ENCODE measurements around the gene ABHD17B.
"Not testable (repeated sequence)": the region's sequence is repeated elsewhere in the genome, so short reads cannot be mapped to it uniquely, and the experiment has no call there.

ABHD17B gene

DNA sequence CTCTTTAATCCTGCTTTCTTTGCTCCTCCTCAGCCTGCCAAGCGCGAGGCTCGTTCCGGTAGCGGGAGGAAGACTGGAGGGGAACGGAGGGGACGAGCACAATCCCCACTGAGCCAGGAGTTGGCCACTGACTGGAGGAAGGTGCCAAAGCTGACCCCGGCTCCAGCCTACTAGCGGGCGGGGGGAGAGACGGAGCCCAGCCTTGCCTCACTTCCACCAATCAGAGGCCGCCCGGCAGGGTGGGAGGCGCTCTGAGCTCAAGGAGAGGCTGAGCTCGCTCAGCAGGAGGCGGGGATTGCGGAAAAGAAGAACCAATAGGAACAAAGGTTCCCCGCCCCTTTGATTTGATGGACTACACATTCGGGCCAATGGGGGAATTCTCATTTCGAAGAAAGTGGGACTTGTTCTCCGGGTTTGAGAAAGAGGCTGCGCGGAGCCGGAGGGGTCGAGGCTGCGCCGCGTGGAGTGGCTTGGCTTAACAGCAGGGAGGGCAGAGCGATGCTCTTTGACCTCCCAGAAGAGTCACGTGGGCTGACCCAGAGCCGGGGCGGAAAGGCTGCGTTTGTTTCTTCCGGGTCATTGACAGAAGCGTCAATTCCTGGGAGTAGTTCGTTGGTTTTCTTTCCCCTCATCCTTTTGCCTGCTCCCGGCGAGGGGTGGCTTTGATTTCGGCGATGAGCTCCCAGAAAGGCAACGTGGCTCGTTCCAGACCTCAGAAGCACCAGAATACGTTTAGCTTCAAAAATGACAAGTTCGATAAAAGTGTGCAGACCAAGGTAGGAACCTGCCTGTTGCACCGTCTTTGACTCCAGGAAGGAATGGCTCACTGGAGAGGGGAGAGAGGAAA lies at the start of gene ABHD17B, which contains the start of gene C9orf85:
TSS of gene ABHD17B (minus strand) at position 133 of the 847 bp plus-strand sequence. CDS start 36,113 bp downstream, outside the sequence.
TSS of gene C9orf85 (plus strand) at position 579 of the 847 bp plus-strand sequence. CDS start at position 675, 96 bp downstream.
- DNase-seq: peak; percentile 96

DNA sequence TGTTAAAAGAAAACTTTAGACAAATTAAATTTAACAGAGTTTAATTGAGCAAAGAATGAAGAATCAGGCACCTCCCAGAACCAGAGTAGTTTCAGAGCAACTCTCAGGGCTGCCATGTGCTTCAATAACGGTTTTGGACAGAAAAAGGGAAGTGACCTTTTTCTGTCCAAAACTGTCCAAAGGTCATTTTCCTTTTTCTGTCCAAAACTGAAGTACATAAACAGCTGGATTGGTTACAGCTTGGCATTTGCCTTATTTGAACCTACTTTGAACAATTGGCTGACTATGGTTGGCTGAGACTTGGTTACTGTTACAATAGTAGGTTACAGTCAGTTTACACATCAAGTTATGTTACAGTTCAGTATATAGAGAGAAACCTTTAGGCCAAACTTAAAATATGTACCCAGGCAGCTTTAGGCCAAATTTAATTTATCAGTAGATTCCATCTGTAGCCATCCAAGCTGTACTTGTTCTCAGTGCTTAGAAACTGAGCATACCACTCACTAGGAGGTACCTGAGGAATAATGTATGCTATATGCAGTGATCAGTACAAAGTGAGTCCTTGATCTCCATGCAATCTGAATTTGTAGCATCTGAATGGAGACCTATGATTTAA lies 44.4 kb upstream of the ABHD17B start:
- DNase-seq: no peak

DNA sequence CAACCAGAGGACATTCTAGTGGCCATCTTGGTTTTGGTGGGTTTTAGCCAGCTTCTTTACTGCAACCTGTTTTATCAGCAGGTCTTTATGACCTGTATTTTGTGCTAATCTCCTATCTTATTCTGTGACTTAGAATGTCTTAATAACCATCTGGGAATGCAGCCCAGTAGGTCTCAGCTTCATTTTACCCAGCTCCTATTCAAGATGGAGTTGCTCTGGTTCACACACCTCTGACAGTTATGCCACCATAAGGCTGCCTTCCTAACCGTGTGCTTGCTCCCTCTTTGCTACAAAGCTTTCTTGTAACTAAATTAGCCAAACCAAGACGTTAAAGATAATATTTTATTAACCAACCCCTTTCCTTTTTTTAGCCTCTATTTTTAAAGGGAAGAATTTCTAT lies 43.7 kb upstream of the ABHD17B start:
- DNase-seq: not testable (repeated sequence)

DNA sequence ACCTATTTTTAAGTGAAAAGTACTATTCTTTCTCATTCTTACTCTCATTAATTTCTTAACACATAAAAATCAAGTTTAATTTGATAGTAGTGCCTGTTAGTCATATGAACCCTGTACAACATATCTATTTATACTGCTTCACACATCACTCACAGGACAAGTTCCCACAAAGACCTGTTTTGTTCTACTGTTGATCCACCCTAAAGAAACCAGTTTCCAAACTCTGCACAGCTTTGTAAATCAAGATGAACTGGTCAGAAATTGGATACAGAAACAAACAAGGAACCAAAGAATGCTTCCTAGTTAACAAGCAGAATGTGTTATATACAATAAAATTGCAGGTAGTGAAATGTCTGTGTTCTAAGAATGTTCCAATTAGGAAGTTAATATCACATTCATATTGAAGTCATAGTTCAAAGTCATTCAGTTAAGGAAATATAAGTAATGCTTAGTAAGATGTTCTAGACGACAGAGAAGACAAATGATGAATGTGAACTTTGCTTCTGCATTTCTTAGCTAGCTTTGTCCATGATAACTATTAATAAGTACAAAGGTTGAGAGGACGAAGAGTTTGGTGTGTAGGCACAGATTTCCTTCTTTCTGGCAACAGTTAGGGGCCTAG lies 33.9 kb upstream of the ABHD17B start:
- DNase-seq: no peak

DNA sequence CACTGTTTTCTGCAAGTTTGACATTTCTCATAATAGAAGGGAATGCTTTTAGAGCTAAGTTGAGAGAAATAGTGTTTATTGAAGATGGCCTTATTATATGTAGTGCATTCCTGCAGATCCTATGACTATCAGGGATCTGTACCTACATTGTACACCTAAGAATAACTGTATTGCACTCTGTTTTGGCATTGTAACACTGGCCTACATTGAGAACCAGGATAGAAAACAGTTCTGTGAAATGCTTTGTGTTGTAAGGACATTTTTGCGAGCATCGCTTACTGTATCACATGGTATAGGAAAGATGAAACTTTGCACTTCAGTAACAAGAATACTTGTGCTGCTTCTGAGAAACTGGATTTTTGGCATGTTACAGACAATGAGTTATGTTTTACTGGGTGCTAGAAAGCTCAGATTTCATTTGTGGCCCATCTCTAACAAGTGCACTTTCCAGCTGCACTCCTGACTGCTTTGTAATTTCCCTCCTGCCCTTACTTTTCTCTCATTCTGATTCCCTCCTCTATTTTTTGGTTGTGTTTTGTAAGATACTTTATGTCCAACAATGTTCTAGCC lies 31.1 kb upstream of the ABHD17B start:
- no peak for DNase-seq

DNA sequence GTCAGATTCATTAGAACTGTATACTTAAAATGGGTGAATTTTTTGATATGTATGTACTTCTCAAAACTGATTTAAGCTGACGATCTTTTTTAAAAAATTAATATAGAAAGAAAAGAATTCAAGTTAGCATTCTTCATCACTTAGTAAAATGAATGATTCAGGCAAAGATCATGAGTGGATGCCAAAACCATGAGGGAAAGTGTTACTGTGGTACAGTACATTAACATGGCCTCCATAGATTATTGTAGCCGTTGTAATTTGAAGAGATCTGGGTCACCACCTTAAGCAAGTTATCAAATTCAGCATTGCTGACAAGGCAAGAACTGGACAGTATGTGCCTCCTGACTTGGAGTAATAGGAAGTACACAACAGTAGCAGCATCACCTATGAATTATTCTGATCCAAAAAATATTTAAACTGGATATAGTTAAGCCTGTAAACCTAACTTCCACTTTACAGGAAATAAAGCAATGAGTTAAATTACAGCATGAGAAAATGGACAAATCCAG lies 30.1 kb upstream of the ABHD17B start:
- DNase-seq: no peak

DNA sequence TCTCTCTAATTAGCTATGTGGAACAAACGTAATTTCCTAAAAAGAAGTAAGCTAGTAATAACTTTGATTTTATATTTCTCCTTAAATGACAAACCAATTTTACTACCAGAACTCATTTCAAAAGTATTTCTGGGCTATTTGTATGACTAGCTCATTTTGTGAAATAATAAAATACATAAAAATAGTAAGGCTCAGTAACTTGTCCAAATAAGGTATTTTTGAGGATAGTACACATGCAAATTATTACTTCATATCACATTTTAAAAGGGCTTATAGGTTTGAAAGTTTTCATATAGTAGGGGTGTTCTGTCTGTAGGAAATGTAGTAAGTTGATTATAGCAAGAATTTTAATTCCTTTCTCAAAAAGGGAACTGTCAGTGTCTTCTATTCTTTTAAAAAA lies 26.9 kb upstream of the ABHD17B start:
- no peak for DNase-seq

DNA sequence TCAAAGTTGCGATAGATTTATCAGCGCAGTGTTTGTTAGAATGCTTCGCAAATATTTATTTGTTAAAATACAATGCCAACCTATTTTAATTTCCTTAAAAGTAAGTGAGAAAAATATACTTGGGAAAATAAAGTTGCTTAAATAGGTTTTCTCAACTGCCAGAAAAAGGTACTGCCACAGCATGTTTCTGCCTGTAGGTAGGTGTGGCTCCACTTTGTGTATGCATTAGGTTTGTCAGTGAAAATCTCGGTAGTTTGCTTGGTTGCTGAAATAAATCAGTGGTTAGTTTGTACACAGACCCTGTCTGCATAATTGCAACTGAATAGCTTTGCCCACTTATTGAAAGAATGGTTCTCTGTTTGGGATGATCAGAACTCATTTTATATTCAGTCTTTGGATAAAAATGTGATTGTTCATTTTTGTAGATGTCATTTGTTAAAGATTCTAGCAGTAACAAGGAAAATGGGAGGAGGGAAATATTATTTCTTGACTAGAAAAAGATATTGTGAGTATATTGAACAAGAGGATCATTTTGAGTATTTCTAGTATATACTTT lies 26.2 kb upstream of the ABHD17B start:
- no peak for DNase-seq

DNA sequence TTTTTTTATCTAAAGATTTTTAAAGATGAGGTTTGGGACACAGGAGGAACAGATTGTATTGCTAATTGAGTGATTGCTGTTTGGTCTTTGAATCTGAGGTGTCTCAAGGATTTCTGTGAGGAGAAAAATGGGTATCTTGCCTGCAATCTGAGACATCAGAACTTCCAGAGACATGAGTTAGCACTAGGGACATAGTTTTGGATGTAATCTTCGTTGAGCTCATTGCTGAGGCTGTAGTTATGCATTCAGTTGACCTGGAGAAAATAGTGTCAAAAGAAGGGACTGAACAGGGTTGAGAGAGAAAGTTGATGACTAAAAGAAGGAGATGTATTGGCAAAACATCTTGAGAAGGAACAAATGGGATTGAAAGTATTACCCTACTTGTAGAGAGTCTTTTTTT lies 25.1 kb upstream of the ABHD17B start:
- no peak for DNase-seq

DNA sequence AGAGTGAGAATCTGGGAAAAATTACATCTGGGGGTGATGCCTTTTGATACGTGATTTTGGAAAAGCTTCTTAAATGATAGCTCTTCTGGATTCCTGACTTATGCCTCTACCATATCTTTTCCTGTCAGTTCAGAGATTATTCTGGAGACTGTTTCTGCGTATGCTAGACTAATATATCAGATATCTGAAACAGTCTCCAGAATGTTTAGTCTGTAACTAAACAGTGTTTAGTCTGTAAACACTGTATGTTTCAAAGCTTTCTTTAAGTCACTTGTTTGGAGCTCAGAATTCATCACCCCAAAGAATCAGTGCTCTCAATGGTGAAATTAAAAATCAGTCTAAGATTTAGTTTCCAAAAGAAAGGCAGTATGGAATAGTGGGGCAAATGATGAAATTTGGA lies 20.2 kb upstream of the ABHD17B start:
- DNase-seq: no peak

DNA sequence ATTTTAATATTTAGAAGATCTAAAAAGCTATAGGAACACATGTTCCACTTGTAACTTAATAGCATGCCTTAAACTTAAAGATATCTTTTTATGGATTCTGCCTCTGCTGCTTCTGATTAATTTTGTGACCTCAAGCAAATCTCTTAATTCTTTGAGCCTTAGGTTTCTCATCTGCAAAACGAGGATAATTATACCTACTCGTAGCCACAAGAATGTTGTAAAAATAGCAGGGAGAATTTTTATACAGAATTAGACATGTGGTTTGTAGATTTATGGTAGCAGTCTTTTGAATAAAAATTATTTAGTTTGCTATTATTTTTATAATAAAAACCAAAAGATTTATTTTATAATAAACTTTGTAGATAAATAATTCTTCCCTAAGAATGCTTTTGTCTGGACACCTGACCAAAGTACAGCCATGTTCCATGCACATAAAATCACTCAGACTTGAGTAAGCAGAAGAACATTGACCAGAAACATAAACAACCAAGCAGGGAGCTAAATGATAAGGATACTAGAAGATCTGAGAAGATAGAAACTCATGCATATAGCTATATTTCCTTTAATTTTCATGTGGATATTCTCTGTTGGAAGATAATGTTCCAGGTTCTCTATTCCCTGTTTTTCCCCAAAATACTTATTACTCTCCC lies 18.9 kb upstream of the ABHD17B start:
- no peak for DNase-seq

DNA sequence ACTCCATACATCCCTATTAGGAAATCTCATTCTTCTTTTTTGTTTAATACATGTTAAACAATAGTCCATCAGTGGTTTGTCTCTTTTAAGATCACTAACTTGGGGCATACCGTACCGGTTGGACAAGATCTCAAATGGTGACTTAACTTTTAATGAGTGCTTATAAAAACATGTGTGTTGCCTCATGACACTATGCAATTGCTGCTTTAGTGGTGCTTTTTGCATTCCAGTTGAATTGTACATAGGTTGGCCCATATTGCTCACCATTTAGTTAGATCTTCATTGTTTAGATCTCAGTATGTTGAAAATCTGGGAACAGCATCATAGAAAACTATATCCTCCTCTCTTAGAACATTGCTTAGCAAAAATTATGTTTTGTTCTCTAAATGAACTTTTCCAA lies 18.2 kb upstream of the ABHD17B start:
- no peak for DNase-seq

DNA sequence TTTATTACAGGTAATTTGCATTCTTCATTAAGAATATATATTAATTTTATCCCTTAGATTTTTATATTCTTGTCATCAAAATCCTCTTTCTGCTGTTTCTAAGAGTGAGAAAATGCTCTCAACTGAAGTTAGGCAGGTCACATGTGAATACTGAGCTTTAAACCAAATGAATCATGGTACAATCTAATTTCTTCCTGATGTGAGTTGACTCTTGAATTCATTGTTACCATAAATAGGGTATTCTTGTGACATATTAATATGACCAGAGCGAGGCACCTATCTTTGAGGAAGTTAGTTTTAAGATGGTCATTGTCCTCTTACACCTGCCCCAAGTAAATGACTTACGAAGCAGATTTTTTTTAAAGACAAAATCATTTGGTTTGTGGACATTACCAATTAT lies 17.8 kb upstream of the ABHD17B start:
- DNase-seq: no peak

DNA sequence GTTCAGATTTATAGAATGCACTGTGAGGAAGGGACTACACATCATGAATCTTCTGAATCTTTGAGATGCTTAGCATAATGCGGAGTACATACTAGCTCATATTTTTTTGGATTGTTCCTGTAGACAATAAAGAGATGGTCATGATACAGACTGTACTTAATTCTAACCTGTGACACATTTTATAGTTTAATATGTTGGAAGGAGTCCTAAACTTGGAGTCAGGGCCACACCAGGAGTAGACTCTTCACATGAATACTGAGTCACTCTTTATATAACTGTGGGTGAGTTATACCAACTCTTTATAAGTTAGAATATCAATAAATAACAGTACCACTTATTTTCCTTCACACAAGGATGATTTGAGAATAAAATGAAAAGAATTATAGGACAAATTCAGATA lies 17.4 kb upstream of the ABHD17B start:
- DNase-seq: no peak

DNA sequence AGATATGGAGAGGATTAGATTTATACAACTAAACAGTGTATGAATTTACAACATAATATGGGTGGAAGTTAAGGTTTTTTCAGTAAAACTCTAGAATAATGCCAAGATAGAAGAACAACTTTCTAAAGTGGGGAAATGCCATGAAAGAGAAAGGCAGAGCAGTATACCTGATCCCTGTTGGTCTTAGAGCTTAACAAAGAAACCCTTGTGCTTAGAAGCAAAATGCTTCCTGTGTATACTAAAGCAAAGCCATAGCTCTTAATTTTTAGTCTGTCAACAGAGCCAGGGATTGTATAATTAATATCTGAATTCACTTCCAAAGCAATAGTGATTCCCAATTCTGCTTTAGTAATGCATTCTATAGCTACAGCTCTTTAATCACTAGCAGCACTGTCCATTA lies 14.8 kb upstream of the ABHD17B start:
- DNase-seq: no peak

DNA sequence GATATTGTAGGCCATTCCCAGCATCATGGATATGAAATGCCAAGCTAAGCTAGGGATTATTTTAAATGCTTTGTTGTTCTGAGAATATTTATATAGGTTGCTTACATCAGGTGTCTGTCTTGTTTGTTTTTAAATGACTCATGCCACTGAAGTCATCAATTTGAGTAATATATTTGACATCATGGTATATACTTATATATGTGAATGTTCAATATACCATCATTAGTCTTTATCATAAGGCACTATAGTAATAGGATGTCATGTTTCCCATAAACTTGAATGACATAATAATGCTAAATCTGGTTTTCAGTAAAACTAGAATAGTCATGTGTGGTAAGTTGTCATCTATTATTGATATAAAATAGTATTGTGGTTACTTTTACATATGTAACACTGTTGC lies 13.6 kb upstream of the ABHD17B start:
- no peak for DNase-seq

DNA sequence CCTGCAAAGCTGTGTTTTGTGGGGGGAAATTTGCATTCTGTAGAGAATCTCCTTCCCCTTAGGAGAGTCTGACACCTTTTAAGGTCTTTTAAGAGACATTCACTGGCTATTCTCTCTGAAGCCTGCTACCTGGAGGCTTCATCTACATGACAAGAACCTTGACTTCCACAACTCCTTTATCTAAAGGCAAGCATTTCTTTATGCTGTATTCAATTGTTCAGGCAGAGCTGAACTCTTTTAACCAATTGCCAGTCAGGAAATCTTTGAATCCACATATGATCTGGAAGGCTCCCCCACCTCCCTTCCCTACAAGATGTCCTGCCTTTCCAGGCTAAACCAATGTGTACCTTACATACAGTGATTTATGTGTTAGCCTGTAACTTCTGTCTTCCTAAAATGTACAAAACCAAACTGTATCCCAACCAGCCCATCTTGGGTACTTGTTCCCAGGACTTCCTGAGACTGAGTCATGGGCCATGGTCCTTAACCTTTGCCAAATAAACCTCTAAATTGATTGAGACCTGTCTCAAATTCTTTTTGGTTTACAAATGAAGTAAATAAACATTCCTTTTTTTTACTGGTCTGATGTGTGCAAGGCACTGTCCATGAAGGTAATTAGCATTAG lies 10.3 kb upstream of the ABHD17B start:
- DNase-seq: no peak

DNA sequence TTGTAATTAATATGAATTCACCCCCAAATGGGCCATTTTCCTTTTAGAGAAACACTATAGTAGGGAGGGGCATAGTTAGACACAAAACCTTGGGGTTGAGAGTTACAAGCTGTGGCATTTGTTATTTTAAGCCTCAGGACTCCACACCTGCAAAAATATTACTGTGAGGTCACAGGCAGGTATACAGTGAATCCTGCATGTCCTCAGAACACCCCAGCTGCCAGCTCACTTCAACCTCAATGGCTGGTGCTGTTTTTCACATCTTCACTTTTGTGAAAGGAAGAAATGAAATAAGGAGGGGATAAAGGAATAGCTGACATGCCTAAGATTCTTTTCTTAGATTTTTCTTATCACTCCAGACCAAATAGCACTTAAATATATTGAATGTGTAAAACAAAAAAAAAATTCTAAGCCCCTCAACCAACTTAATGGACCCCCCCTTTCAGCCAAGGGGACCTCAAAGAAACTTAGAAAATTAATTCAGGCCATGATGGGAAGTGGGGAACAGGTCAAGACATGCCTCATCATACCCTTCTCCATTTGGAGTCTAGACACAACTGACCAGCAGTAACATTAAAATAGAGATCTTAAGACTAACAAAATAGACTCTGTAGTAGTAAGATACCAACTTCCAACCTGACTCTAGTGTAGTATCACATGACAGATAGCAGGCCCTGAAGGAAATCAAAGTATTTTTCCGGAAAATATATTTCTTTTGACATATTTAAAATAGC lies 9.6 kb upstream of the ABHD17B start:
- no peak for DNase-seq

DNA sequence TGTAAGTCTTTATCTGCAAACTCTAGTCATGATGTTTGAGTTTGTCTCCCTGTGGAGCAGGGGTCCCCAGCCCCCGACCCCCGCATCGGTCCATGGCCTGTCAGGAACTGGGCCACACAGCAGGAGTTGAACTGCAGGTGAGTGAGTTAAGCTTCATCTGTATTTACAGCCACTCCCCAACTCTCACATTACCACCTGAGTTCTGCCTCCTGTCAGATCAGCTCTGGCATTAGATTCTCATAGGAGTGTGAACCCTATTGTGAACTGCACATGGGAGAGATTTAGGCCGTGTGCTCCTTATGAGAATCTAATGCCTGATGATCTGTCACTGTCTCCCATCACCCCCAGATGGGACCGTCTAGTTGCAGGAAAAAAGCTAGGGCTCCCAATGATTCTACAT lies 7.4 kb upstream of the ABHD17B start:
- DNase-seq: no peak

DNA sequence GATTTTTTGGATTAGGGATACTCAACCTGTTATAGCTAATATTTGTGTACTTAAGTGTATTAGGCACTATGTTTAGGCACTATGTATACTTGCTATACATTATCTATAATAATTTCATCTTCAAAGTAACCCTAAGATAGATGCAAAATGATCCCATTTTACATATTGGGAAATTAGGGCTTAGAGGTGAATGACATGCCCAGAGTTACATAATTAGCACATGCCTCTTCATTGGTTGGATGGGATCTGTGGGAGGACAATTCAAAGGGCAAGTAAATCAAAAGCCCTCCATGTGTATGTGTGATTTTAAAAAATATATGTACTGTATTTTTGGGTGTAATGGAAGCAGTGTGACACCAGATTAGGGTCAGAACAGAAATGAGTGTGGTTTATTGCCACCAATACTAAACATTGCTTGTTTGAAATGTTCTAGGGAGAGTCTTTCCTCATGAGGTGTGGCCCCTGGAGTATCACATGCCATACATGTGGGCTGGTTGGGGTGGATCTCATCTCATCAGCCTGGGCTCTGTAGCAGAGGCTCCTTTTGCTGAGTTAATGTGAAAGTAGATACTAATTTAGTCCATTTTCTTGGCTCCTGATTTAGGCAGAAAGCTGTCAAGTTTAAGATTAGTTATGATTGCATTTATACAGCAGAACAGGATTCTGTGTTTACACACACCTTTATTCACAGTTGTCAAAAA lies 6.0 kb upstream of the ABHD17B start:
- DNase-seq: no peak

DNA sequence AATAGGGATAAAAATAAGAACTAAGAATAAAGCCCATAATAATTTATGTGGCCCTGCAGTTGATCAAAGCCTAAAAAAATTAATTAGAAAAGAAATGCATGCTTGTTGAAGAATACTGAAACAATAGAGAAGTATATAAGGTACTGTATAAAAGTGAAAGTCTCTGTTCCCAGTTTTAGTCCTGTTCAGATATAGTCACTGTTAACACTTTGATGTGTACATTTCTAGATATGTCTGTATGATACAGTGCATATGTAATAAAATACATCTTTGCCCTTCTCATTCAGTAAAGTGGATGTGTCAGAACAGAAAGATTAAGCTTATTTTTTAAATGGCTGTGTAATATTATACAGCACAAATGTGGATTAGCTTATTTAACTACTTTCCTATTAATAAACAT lies 4.5 kb upstream of the ABHD17B start:
- DNase-seq: no peak
